ENCODE results near the gene GNG8.

GRCh38 chr19:46608581-46609345 lies 27.2 kb downstream of the GNG8 start:
- TF ChIP-seq KDM1A (IDR thresholded peaks at IDR 0.05; ENCODE audit: borderline replicate concordance) (no peak), POLR2A (IDR thresholded peaks at IDR 0.05; ENCODE audit: low read depth, low read length) (no peak), CTCF (IDR thresholded peaks at IDR 0.05 in 2 of 3, conservative IDR thresholded peaks at IDR 0.05 in 1 of 3; ENCODE audit: control insufficient read depth in 2 of 3, extremely low read depth in 1 of 3, insufficient read depth in 1 of 3, low read depth in 3 of 3, low read length in 3 of 3) (no peak)
